ENCODE results near the gene SERPINA6.

The SERPINA6 gene

GRCh38 chr14:94321421-94322271 is 1.5 kb downstream of the SERPINA6 start:
- Histone ChIP-seq H3K4me3 (ENCODE audit: extremely low read depth, insufficient read depth, low read length, poor library complexity, severe bottlenecking) (no peak overlapping the region), H3K4me1 (ENCODE audit: control insufficient read depth, insufficient read depth, low read length, poor library complexity, severe bottlenecking) (no peaks in the 10 kb centered on the region), H3K27ac (ENCODE audit: low read depth, low read length, severe bottlenecking) (no peak overlapping the region), H3K9me3 (ENCODE audit: control insufficient read depth, low read length) (no peaks in the 10 kb centered on the region), H3K36me3 (ENCODE audit: control insufficient read depth, insufficient read depth, low read length) (no peaks in the 10 kb centered on the region)
- 89 to 91% methylated on average over 2 to 4 of the region's 5 CpGs for WGBS, 2 experiments (ENCODE audit: insufficient coverage in 2 of 2)

GRCh38 chr14:94320243-94320642 is 2.9 kb downstream of the SERPINA6 start:
- Histone ChIP-seq H3K27ac (ENCODE audit: low read depth, low read length, severe bottlenecking) (no peak overlapping the region), H3K9me3 (ENCODE audit: control insufficient read depth, low read length) (no peaks in the 10 kb centered on the region), H3K4me1 (ENCODE audit: control insufficient read depth, insufficient read depth, low read length, poor library complexity, severe bottlenecking) (no peaks in the 10 kb centered on the region), H3K36me3 (ENCODE audit: control insufficient read depth, insufficient read depth, low read length) (no peaks in the 10 kb centered on the region), H3K4me3 (ENCODE audit: extremely low read depth, insufficient read depth, low read length, poor library complexity, severe bottlenecking) (no peak overlapping the region)
- WGBS, 2 experiments (ENCODE audit: insufficient coverage in 2 of 2): 83 to 92% methylated on average over 4 of the region's 5 CpGs

DNA sequence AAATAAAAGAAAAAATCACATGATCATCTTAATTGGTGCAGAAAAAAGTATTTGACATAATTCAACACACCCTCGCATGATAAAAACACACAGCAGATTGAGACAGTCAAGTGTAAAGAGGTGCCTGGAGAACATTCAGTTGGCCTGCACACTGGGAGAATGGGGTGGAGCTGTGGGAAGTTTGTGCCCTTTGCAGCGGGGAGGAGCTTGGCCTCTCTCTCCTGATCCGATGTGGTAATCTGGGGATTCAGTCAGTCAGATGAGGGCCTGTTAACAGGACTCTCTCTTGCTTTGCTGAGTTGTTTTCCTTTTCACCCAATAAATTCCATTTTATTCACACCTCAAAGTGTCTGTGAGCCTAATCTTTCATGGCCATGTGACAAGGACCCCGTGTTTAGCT is 5.9 kb downstream of the SERPINA6 start:
- H3K4me1 ChIP-seq (ENCODE audit: control insufficient read depth, insufficient read depth, low read length, poor library complexity, severe bottlenecking): no peaks in the 10 kb centered on the region
- H3K4me3 ChIP-seq (ENCODE audit: extremely low read depth, insufficient read depth, low read length, poor library complexity, severe bottlenecking): no peak overlapping the region
- no peaks in the 10 kb centered on the region for H3K9me3 ChIP-seq (ENCODE audit: control insufficient read depth, low read length)
- no peak overlapping the region for H3K27ac ChIP-seq (ENCODE audit: low read depth, low read length, severe bottlenecking)
- WGBS, 2 experiments (ENCODE audit: insufficient coverage in 2 of 2): no CpG with 5 or more reads among the region's 4 CpGs
- H3K36me3 ChIP-seq (ENCODE audit: control insufficient read depth, insufficient read depth, low read length): no peaks in the 10 kb centered on the region

DNA sequence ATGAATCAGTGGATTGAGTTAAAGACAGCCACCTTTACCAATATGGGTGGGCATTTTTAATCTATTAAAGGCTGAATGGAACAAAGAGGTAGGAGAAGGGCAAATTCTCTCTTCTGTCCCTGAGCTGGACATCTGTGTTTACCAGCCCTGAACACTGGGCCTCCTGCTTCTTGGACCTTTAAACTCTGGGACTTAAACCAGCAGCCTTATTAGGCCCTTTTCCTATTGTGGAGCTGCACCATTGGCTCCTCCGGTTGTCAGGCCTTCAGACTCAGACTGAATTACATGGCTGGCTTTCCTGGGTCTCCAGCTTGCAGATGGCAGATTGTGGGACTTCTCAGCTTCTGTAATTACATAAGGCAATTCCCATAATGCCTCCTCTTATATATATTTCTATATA is 6.4 kb downstream of the SERPINA6 start:
- H3K36me3 ChIP-seq (ENCODE audit: control insufficient read depth, insufficient read depth, low read length): no peaks in the 10 kb centered on the region
- no peak overlapping the region for H3K27ac ChIP-seq (ENCODE audit: low read depth, low read length, severe bottlenecking)
- H3K4me1 ChIP-seq (ENCODE audit: control insufficient read depth, insufficient read depth, low read length, poor library complexity, severe bottlenecking): no peaks in the 10 kb centered on the region
- H3K9me3 ChIP-seq (ENCODE audit: control insufficient read depth, low read length): no peaks in the 10 kb centered on the region
- WGBS, 2 experiments (ENCODE audit: insufficient coverage in 2 of 2): 70 to 80% methylated on average over 1 of the region's 1 CpG
- no peak overlapping the region for H3K4me3 ChIP-seq (ENCODE audit: extremely low read depth, insufficient read depth, low read length, poor library complexity, severe bottlenecking)

DNA sequence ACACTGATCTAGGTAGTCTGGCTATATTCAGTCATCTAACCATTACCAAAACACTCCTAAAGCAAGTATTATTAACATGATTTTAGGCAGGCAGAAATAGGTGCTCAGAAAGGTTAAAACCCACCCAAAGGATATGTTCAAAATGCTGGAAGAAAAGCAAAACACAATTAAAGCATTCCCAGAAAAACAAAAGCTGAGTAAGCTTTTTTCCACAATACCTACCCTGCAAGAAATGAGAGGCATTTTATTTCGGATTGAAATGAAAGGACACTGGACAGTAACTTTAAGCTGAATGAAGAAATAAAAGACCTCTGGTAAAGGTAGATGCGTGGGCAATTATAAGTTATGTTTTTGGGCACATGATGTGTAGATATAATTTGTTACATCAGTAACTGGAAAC is 8.2 kb downstream of the SERPINA6 start:
- no peaks in the 10 kb centered on the region for H3K9me3 ChIP-seq (ENCODE audit: control insufficient read depth, low read length)
- H3K36me3 ChIP-seq (ENCODE audit: control insufficient read depth, insufficient read depth, low read length): no peaks in the 10 kb centered on the region
- 76 to 80% methylated on average over 1 to 2 of the region's 2 CpGs for WGBS, 2 experiments (ENCODE audit: insufficient coverage in 2 of 2)
- H3K27ac ChIP-seq (ENCODE audit: low read depth, low read length, severe bottlenecking): no peak overlapping the region
- no peaks in the 10 kb centered on the region for H3K4me1 ChIP-seq (ENCODE audit: control insufficient read depth, insufficient read depth, low read length, poor library complexity, severe bottlenecking)
- no peak overlapping the region for H3K4me3 ChIP-seq (ENCODE audit: extremely low read depth, insufficient read depth, low read length, poor library complexity, severe bottlenecking)

DNA sequence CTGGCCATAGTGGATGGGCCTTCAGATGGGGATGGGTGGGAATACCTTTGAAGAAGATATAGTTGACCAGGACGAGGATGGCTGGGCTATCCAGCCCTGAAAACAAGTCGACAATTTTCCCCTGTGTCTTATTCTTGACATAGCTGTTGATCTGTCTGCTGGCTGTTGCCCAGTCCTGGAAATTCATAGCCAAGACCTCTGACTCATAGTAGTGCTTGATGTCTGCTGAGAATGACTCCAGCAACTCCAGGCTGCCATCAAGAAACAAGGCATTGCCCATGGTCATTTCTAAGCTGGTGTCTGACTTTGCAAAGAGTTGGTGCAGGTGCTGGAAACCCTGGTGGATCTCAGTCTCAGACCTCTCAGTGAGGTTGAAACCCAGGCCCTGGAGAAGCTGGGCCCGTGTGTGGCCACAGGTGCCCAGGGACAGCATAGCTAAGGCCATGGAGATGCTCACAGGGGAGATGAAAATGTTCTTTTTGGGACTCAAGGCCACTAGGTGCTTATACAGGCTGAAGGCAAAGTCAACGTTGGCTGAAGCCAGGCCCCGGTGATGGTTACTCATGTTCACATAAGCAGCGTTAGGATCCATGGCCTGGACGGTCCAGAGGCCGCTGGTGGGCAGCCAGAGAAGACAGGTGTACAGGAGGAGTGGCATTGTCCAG is 9.0 kb downstream of the SERPINA6 start:
- 76 to 86% methylated on average over 7 to 8 of the region's 8 CpGs for WGBS, 2 experiments (ENCODE audit: insufficient coverage in 2 of 2)
- Histone ChIP-seq H3K4me1 (ENCODE audit: control insufficient read depth, insufficient read depth, low read length, poor library complexity, severe bottlenecking) (no peaks in the 10 kb centered on the region), H3K4me3 (ENCODE audit: extremely low read depth, insufficient read depth, low read length, poor library complexity, severe bottlenecking) (no peak overlapping the region), H3K36me3 (ENCODE audit: control insufficient read depth, insufficient read depth, low read length) (no peaks in the 10 kb centered on the region), H3K9me3 (ENCODE audit: control insufficient read depth, low read length) (no peaks in the 10 kb centered on the region), H3K27ac (ENCODE audit: low read depth, low read length, severe bottlenecking) (no peak overlapping the region)

DNA sequence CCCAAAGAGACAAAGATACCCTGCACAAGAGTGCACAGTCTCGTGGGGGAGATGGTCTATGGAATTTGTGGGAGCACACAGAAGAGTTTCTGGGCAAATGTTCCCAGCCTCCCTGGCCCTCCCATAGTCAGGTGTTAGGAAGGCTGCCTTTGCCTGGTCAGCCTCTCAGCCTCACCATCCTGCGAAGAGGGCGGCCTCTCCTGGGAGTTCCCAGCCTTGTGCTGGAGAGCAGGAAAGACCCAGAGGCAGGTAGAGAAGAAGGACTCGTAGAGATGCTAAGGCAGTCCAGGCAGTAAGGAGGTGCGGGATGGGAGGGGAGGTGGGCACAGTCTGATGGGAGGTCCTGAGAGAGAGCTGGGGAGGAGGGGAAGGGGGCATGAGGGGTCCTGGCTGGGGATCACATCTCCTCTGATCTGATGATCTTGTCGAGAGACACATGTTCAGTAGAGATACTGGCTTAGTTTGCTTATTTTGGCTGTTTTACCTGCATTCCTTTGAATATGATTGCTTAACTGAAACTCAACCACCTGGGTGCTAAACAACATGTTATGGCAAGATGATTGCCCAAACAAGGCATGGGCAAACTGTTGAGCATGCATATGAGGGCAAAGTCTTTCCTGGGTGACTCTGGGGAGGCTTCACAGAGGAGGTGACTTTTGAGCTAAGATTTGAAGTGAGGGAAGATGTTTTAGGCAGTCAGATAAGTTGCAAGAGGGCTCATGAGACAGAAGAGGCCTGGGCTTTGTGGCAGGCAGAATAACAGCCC is 10.5 kb downstream of the SERPINA6 start:
- no peak overlapping the region for H3K27ac ChIP-seq (ENCODE audit: low read depth, low read length, severe bottlenecking)
- 89 to 92% methylated on average over 1 to 6 of the region's 6 CpGs for WGBS, 2 experiments (ENCODE audit: insufficient coverage in 2 of 2)
- H3K9me3 ChIP-seq (ENCODE audit: control insufficient read depth, low read length): peaks cover 7% of the 10 kb centered on the region
- H3K36me3 ChIP-seq (ENCODE audit: control insufficient read depth, insufficient read depth, low read length): no peaks in the 10 kb centered on the region
- no peak overlapping the region for H3K4me3 ChIP-seq (ENCODE audit: extremely low read depth, insufficient read depth, low read length, poor library complexity, severe bottlenecking)
- H3K4me1 ChIP-seq (ENCODE audit: control insufficient read depth, insufficient read depth, low read length, poor library complexity, severe bottlenecking): no peaks in the 10 kb centered on the region

GRCh38 chr14:94310248-94310647 is 12.9 kb downstream of the SERPINA6 start:
- Histone ChIP-seq H3K9me3 (ENCODE audit: control insufficient read depth, low read length) (peaks cover 11% of the 10 kb centered on the region), H3K27ac (ENCODE audit: low read depth, low read length, severe bottlenecking) (no peak overlapping the region), H3K36me3 (ENCODE audit: control insufficient read depth, insufficient read depth, low read length) (no peaks in the 10 kb centered on the region), H3K4me3 (ENCODE audit: extremely low read depth, insufficient read depth, low read length, poor library complexity, severe bottlenecking) (no peak overlapping the region), H3K4me1 (ENCODE audit: control insufficient read depth, insufficient read depth, low read length, poor library complexity, severe bottlenecking) (no peaks in the 10 kb centered on the region)
- WGBS, 2 experiments (ENCODE audit: insufficient coverage in 2 of 2): 77 to 85% methylated on average over 3 of the region's 3 CpGs

DNA sequence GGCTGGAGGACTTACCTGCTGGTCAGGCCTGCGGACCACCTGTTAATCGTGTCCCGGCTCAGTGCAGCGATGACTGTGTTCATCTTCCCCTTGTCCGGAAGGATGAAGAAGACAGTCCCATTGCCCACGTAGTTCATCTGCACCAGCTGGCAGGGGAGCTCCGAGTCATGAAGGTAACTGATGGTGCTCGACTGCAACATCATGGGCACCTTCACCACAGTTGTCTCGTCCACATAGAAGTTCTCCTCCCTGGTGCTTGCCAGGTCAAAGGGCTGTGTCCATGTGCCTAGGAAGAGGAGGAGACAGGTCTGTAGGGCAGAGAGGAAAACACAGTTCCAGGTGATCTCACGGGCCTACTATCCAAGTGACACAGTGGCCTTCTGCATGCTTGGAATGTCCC is 13.4 kb downstream of the SERPINA6 start:
- Histone ChIP-seq H3K9me3 (ENCODE audit: control insufficient read depth, low read length) (peaks cover 11% of the 10 kb centered on the region), H3K36me3 (ENCODE audit: control insufficient read depth, insufficient read depth, low read length) (no peaks in the 10 kb centered on the region), H3K27ac (ENCODE audit: low read depth, low read length, severe bottlenecking) (no peak overlapping the region), H3K4me3 (ENCODE audit: extremely low read depth, insufficient read depth, low read length, poor library complexity, severe bottlenecking) (no peak overlapping the region), H3K4me1 (ENCODE audit: control insufficient read depth, insufficient read depth, low read length, poor library complexity, severe bottlenecking) (no peaks in the 10 kb centered on the region)
- 86 to 89% methylated on average over 9 of the region's 10 CpGs for WGBS, 2 experiments (ENCODE audit: insufficient coverage in 2 of 2)

DNA sequence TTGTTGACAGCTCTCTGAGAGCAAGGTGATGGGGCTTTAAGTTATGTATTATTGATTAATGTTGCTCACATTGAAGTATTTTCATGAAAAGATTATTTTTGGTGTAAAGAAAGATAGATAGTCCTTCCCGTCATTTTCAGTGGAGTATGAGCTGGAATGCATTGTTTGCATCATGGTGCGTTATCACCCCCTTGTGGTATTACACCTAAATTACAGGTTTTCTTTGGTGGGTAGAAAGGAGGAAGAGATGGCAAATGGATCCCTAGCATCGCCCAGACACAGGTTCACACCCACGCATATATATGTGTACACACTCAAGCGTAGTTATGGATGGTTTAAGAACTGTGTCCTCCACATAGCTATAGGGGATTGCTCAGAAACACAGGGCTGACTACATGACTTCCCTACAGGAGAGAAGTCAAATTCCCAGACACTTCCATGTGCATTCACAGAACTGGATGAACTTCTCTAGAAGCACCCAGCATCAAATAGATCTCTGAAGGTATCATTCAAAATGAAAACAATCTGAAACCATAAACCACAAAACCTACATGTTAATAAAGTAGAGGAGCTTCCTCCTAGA is 15.6 kb downstream of the SERPINA6 start:
- H3K27ac ChIP-seq (ENCODE audit: low read depth, low read length, severe bottlenecking): no peak overlapping the region
- no peaks in the 10 kb centered on the region for H3K36me3 ChIP-seq (ENCODE audit: control insufficient read depth, insufficient read depth, low read length)
- H3K4me1 ChIP-seq (ENCODE audit: control insufficient read depth, insufficient read depth, low read length, poor library complexity, severe bottlenecking): no peaks in the 10 kb centered on the region
- peaks cover 11% of the 10 kb centered on the region for H3K9me3 ChIP-seq (ENCODE audit: control insufficient read depth, low read length)
- 67% methylated on average over 3 of the region's 5 CpGs; no CpG with 5 or more reads in 1 of the 2 experiments for WGBS, 2 experiments (ENCODE audit: insufficient coverage in 2 of 2)
- H3K4me3 ChIP-seq (ENCODE audit: extremely low read depth, insufficient read depth, low read length, poor library complexity, severe bottlenecking): no peak overlapping the region

Data from mesodermal cell (in vitro differentiated cells).